GM12878 (cell line): ENCODE data around the gene RFLNA.

Source experiments
- BCL11A ChIP-seq: IDR thresholded peaks from 2 replicates; pipeline ENCODE4 v1.6.1; 2011; ENCODE audit warnings: low read depth, low read length
- CBX5 ChIP-seq: sonication (generic); IDR thresholded peaks from 2 replicates; pipeline ENCODE4 v1.6.1; 2016; ENCODE audit warnings: low read depth, moderate library complexity, mild to moderate bottlenecking, inconsistent platforms
- CHD2 ChIP-seq: IDR thresholded peaks from 2 replicates; pipeline ENCODE4 v1.6.1; 2011; ENCODE audit warnings: low read depth, low read length, improper control_type of control experiment, borderline replicate concordance
- CTCF ChIP-seq, 3 experiments: IDR thresholded peaks in 2 of 3; conservative IDR thresholded peaks in 1 of 3; 2 replicates each; pipeline ENCODE4 v1.5.1; 2011; ENCODE audit warnings: low read depth in 3 of 3, low read length in 3 of 3, mild to moderate bottlenecking in 3 of 3, control low read depth in 2 of 3, moderate library complexity in 2 of 3, inconsistent platforms in 1 of 3, mixed read lengths in 1 of 3; ENCODE audit not compliant: control insufficient read depth in 2 of 3, insufficient read depth in 1 of 3; ENCODE audit errors: extremely low read depth in 1 of 3
- CUX1 ChIP-seq: IDR thresholded peaks from 2 replicates; pipeline ENCODE4 v1.6.1; 2012; ENCODE audit warnings: improper control_type of control experiment, low read depth, low read length; ENCODE audit not compliant: insufficient replicate concordance
- EGR1 ChIP-seq, 2 experiments: IDR thresholded peaks; 1 replicate in 1 of 2; 2 replicates in 1 of 2; pipeline ENCODE4 v1.6.1; 2011 to 2012; ENCODE audit warnings: low read depth in 2 of 2, low read length in 2 of 2, borderline replicate concordance in 1 of 2, mild to moderate bottlenecking in 1 of 2, moderate library complexity in 1 of 2
- MEF2A ChIP-seq: IDR thresholded peaks from 2 replicates; pipeline ENCODE4 v1.6.1; 2011; ENCODE audit warnings: low read depth, mild to moderate bottlenecking, low read length, moderate library complexity; ENCODE audit not compliant: insufficient read depth
- RAD21 ChIP-seq: IDR thresholded peaks from 2 replicates; pipeline ENCODE4 v1.6.1; 2011; ENCODE audit warnings: mild to moderate bottlenecking, low read depth, low read length, moderate library complexity; ENCODE audit not compliant: insufficient read depth
- SP1 ChIP-seq: IDR thresholded peaks from one replicate; pipeline ENCODE4 v1.6.1; 2011; ENCODE audit warnings: low read depth, low read length
- TAF1 ChIP-seq: IDR thresholded peaks from 2 replicates; pipeline ENCODE4 v1.6.1; 2011; ENCODE audit warnings: mild to moderate bottlenecking, low read depth, low read length, borderline replicate concordance
- TF ChIP-seq, protein P1 (sequence below): IDR thresholded peaks from 2 replicates; pipeline ENCODE4 v1.6.1; 2012; ENCODE audit warnings: low read length, inconsistent platforms
- TF ChIP-seq, protein P2 (sequence below): IDR thresholded peaks from 2 replicates; pipeline ENCODE4 v1.6.1; 2012; ENCODE audit warnings: mild to moderate bottlenecking, low read depth, low read length

DNA sequence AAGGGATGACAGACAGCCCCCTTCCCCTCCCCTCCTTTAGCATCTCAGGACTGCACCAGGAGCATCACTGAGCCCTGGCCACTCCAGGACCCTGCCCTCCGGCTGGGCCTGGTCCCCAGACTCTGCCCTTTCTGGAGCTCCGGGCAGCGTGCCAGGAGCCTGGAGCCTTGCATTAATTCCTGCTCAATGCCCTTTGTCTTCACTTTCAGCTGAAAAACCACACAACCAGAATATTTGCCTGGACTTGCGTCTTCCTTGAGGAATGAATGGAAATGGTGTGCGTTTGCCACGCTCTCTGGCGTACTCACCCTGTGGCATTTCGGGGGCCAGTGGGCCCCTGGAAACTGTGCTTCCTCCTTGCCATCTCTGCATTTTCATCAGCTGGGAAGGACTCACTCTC lies 8.5 kb upstream of the RFLNA start:
- no peak for TF ChIP-seq CHD2
- TF ChIP-seq CBX5 = no peak
- TF ChIP-seq, protein P1, sequence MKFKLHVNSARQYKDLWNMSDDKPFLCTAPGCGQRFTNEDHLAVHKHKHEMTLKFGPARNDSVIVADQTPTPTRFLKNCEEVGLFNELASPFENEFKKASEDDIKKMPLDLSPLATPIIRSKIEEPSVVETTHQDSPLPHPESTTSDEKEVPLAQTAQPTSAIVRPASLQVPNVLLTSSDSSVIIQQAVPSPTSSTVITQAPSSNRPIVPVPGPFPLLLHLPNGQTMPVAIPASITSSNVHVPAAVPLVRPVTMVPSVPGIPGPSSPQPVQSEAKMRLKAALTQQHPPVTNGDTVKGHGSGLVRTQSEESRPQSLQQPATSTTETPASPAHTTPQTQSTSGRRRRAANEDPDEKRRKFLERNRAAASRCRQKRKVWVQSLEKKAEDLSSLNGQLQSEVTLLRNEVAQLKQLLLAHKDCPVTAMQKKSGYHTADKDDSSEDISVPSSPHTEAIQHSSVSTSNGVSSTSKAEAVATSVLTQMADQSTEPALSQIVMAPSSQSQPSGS = no peak
- TF ChIP-seq, protein P2, sequence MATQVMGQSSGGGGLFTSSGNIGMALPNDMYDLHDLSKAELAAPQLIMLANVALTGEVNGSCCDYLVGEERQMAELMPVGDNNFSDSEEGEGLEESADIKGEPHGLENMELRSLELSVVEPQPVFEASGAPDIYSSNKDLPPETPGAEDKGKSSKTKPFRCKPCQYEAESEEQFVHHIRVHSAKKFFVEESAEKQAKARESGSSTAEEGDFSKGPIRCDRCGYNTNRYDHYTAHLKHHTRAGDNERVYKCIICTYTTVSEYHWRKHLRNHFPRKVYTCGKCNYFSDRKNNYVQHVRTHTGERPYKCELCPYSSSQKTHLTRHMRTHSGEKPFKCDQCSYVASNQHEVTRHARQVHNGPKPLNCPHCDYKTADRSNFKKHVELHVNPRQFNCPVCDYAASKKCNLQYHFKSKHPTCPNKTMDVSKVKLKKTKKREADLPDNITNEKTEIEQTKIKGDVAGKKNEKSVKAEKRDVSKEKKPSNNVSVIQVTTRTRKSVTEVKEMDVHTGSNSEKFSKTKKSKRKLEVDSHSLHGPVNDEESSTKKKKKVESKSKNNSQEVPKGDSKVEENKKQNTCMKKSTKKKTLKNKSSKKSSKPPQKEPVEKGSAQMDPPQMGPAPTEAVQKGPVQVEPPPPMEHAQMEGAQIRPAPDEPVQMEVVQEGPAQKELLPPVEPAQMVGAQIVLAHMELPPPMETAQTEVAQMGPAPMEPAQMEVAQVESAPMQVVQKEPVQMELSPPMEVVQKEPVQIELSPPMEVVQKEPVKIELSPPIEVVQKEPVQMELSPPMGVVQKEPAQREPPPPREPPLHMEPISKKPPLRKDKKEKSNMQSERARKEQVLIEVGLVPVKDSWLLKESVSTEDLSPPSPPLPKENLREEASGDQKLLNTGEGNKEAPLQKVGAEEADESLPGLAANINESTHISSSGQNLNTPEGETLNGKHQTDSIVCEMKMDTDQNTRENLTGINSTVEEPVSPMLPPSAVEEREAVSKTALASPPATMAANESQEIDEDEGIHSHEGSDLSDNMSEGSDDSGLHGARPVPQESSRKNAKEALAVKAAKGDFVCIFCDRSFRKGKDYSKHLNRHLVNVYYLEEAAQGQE = no peak
- no peak for TF ChIP-seq RAD21
- TF ChIP-seq BCL11A = no peak
- no peak for TF ChIP-seq EGR1 (IDR thresholded peaks at IDR 0.05; ENCODE audit: borderline replicate concordance in 1 of 2, low read depth in 2 of 2, low read length in 2 of 2)
- no peak for TF ChIP-seq TAF1
- no peak for TF ChIP-seq CUX1
- TF ChIP-seq SP1 = no peak
- TF ChIP-seq CTCF (IDR thresholded peaks at IDR 0.05 in 2 of 3, conservative IDR thresholded peaks at IDR 0.05 in 1 of 3; ENCODE audit: control insufficient read depth in 2 of 3, extremely low read depth in 1 of 3, insufficient read depth in 1 of 3, low read depth in 3 of 3, low read length in 3 of 3) = no peak
- TF ChIP-seq MEF2A = no peak
